SK-N-SH (cell line): ENCODE measurements around the gene SSRP1. TPM values are rescaled to one million over a fixed set of nuclear protein-coding genes. Genes with fewer than 3 reads are reported as not detected.

Source experiments
- CTCF ChIA-PET: fragments of 300-600, 350-600 bp; formaldehyde crosslinking; extraction: SDS; loops from one replicate; lab custom pipeline; 2021; lab: Yijun Ruan, JAX
- POLR2A ChIA-PET: fragments of 350-600 bp; sonication (Branson Sonifier 250); formaldehyde crosslinking; extraction: SDS; loops from one replicate; lab custom pipeline; 2020; ENCODE audit warnings: antibody characterized with exemption, inconsistent platforms; lab: Yijun Ruan, JAX
- DNase-seq: peaks from one replicate; pipeline ENCODE4 v3.0.0; 2012
- H2AFZ ChIP-seq: fragments of 200-600 bp; sonication (generic); 2 replicates; pipeline ENCODE4 v1.8.1; 2016; ENCODE audit warnings: antibody characterized with exemption, mild to moderate bottlenecking, low read depth
- H3F3A ChIP-seq: fragments of 200-600 bp; sonication (generic); replicated peaks from 2 replicates; pipeline ENCODE3; 2016; ENCODE audit warnings: antibody characterized with exemption, mild to moderate bottlenecking; ENCODE audit not compliant: insufficient read depth
- H3K27ac ChIP-seq, 2 experiments: fragments of 200-500 bp in 1 of 2; fragments of 200-600 bp in 1 of 2; sonication (Bioruptor generic) in 1 of 2; sonication (generic), shearing (Covaris generic) in 1 of 2; 2 replicates each; pipeline versions ENCODE4 v1.5.1 to v1.6.1; 2014 to 2016; ENCODE audit warnings: low read depth in 2 of 2, inconsistent platforms in 1 of 2, low read length in 1 of 2, mild to moderate bottlenecking in 1 of 2, mixed read lengths in 1 of 2
- H3K27me3 ChIP-seq: fragments of 200-600 bp; sonication (generic), shearing (Covaris generic); 2 replicates; pipeline ENCODE4 v1.6.1; 2016; ENCODE audit warnings: mixed run types; ENCODE audit not compliant: insufficient read depth
- H3K36me3 ChIP-seq, 2 experiments: fragments of 200-500 bp in 1 of 2; fragments of 200-600 bp in 1 of 2; sonication (Bioruptor generic) in 1 of 2; sonication (generic) in 1 of 2; replicated peaks in 1 of 2; 2 replicates each; pipeline versions ENCODE3 to v1.5.1; 2014 to 2016; ENCODE audit warnings: low read length in 1 of 2, mild to moderate bottlenecking in 1 of 2; ENCODE audit not compliant: insufficient read depth in 2 of 2, control insufficient read depth in 1 of 2
- H3K4me1 ChIP-seq, 2 experiments: fragments of 200-500 bp in 1 of 2; fragments of 200-600 bp in 1 of 2; sonication (Bioruptor generic) in 1 of 2; sonication (generic), shearing (Covaris generic) in 1 of 2; 2 replicates each; pipeline versions ENCODE4 v1.5.1 to v1.6.1; 2014 to 2016; ENCODE audit warnings: low read depth in 1 of 2, low read length in 1 of 2, mixed run types in 1 of 2; ENCODE audit not compliant: insufficient read depth in 2 of 2, control insufficient read depth in 1 of 2
- H3K4me2 ChIP-seq: fragments of 200-600 bp; sonication (generic), shearing (Covaris generic); 2 replicates; pipeline ENCODE4 v1.6.1; 2017; ENCODE audit warnings: mixed run types
- H3K4me3 ChIP-seq, 2 experiments: fragments of 200-500 bp in 1 of 2; fragments of 200-600 bp in 1 of 2; sonication (Bioruptor generic) in 1 of 2; sonication (generic), shearing (Covaris generic) in 1 of 2; 2 replicates each; pipeline versions ENCODE4 v1.5.1 to v1.8.1; 2014 to 2016; ENCODE audit warnings: low read depth in 2 of 2, inconsistent platforms in 1 of 2, low read length in 1 of 2, mild to moderate bottlenecking in 1 of 2, mixed read lengths in 1 of 2, moderate library complexity in 1 of 2
- H3K79me2 ChIP-seq: fragments of 200-600 bp; sonication (generic); 2 replicates; pipeline ENCODE4 v1.8.1; 2017; ENCODE audit warnings: mild to moderate bottlenecking; ENCODE audit not compliant: insufficient read depth
- H3K9ac ChIP-seq: fragments of 200-600 bp; sonication (generic); 2 replicates; pipeline ENCODE4 v1.6.1; 2017; ENCODE audit warnings: mixed run types
- H3K9me2 ChIP-seq: fragments of 200-600 bp; sonication (generic); 2 replicates; pipeline ENCODE4 v1.6.1; 2017; ENCODE audit warnings: mixed run types
- H3K9me3 ChIP-seq: fragments of 200-600 bp; sonication (generic); 2 replicates; pipeline ENCODE4 v1.6.1; 2017; ENCODE audit warnings: mixed run types, mild to moderate bottlenecking, moderate library complexity
- H4K20me1 ChIP-seq: fragments of 200-600 bp; sonication (generic); 2 replicates; pipeline ENCODE4 v1.6.1; 2017; ENCODE audit warnings: mild to moderate bottlenecking, mixed run types; ENCODE audit not compliant: insufficient read depth
- CHD2 ChIP-seq: fragments of 150-350 bp; IDR thresholded peaks from 2 replicates; pipeline ENCODE4 v1.6.1; 2018; ENCODE audit warnings: low read length; ENCODE audit not compliant: partially characterized antibody
- CTCF ChIP-seq: fragments of 200-600 bp; sonication (generic); IDR thresholded peaks from 2 replicates; pipeline ENCODE4 v1.6.1; 2017; ENCODE audit warnings: antibody characterized with exemption, mild to moderate bottlenecking, moderate library complexity
- IRF3 ChIP-seq: fragments of 150-350 bp; IDR thresholded peaks from 2 replicates; pipeline ENCODE4 v1.6.1; 2016; ENCODE audit warnings: mild to moderate bottlenecking, low read depth, low read length
- MXI1 ChIP-seq: IDR thresholded peaks from 2 replicates; pipeline ENCODE4 v1.6.1; 2012; ENCODE audit warnings: mild to moderate bottlenecking, low read depth, low read length, improper control_type of control experiment
- NFIC ChIP-seq: IDR thresholded peaks from 2 replicates; pipeline ENCODE4 v1.4.0; 2012; ENCODE audit warnings: borderline replicate concordance
- RAD21 ChIP-seq: IDR thresholded peaks from 2 replicates; pipeline ENCODE4 v1.6.1; 2012; ENCODE audit warnings: mild to moderate bottlenecking, low read length
- REST ChIP-seq: IDR thresholded peaks from 2 replicates; pipeline ENCODE4 v1.6.1; 2012; ENCODE audit warnings: mild to moderate bottlenecking, low read depth, low read length, moderate library complexity
- SMC3 ChIP-seq: IDR thresholded peaks from 2 replicates; pipeline ENCODE4 v1.6.1; 2012; ENCODE audit warnings: low read depth, low read length, improper control_type of control experiment
- TAF1 ChIP-seq: IDR thresholded peaks from 2 replicates; pipeline ENCODE4 v1.6.1; 2012; ENCODE audit warnings: low read depth, mild to moderate bottlenecking, low read length, moderate library complexity, borderline replicate concordance
- TCF12 ChIP-seq: IDR thresholded peaks from 2 replicates; pipeline ENCODE4 v1.4.0; 2012
- WGBS: methylation state at CpG from one replicate; pipeline ENCODE4 v1.1.6; 2017; ENCODE audit warnings: low lambda C conversion rate; 5-methylcytosine and 5-hydroxymethylcytosine counted together
- polyA plus RNA-seq, 3 experiments: library from polyadenylated mRNA; depleted of rRNA; stranded (reverse); fragments of >200 nt; gene quantifications; 2 replicates each; pipeline ENCODE4 v1.2.3, GENCODE V29; 2012

Gene SSRP1
- polyA plus RNA-seq, 1 of the 3 experiments (the other 2 are of a cell fraction), result 137 TPM

- CTCF ChIA-PET, result interaction anchor here (0.8 to 1.4 kb wide), 2 partner anchors 74 to 204 kb away, joined by 4 to 6 read pairs; no protein-coding TSS in a partner anchor
- no peak for DNase-seq
- Histone ChIP-seq H3K9me2 (no peaks in the 10 kb centered on the region), H3K27ac (peak overlapping the region; percentile 89 to 90), H3K9ac (peak overlapping the region; percentile 87), H2AFZ (no peak overlapping the region), H3K4me1 (peaks cover 42 to 43% of the 10 kb centered on the region in 2 experiments), H3K4me2 (peak overlapping the region; percentile 91), H3K36me3 (peaks cover 29 to 34% of the 10 kb centered on the region in 2 experiments), H3K27me3 (no peaks in the 10 kb centered on the region), H3K4me3 (peak overlapping the region; percentile 84 to 86), H3F3A (peaks cover 32% of the 10 kb centered on the region), H3K79me2 (peaks cover 52% of the 10 kb centered on the region), H4K20me1 (peaks cover 4% of the 10 kb centered on the region; the same call in 1 of the 2 replicates), H3K9me3 (no peaks in the 10 kb centered on the region)
- POLR2A ChIA-PET, result interaction anchor here (1.0 to 3.7 kb wide), 4 partner anchors 11 to 26 kb away, joined by 3 to 29 read pairs (median 5); partner anchors contain the start of gene SSRP1
- WGBS, result 75% methylated on average over 3 of the region's 3 CpGs
- TF ChIP-seq RAD21 (no peak), IRF3 (no peak), MXI1 (no peak), CHD2 (peak; percentile 26), CTCF (0 out of 2 replicates have a peak, but pooled peaks have one; percentile 19), TAF1 (no peak)
These were observed 12.4 kb downstream of the SSRP1 start for GRCh38 chr11:57323167-57323854.

GRCh38 chr11:57322256-57323166, 13.2 kb downstream of the SSRP1 start:
- Histone ChIP-seq H3K4me1 (peaks cover 42 to 47% of the 10 kb centered on the region in 2 experiments), H3K36me3 (peaks cover 27 to 28% of the 10 kb centered on the region in 2 experiments), H3K4me3 (peak overlapping the region; percentile 84 to 86), H3F3A (peaks cover 32% of the 10 kb centered on the region), H4K20me1 (peaks cover 11% of the 10 kb centered on the region), H3K9ac (peak overlapping the region; percentile 66), H2AFZ (peak overlapping the region; percentile 56; the same call in 1 of the 2 replicates), H3K4me2 (peak overlapping the region; percentile 91), H3K9me2 (no peaks in the 10 kb centered on the region), H3K9me3 (no peaks in the 10 kb centered on the region), H3K27me3 (no peaks in the 10 kb centered on the region), H3K27ac (peak overlapping the region; percentile 81 to 90), H3K79me2 (peaks cover 59% of the 10 kb centered on the region)
- POLR2A ChIA-PET, result no interaction called here
- WGBS, result 13% methylated on average over 13 of the region's 13 CpGs
- CTCF ChIA-PET, result interaction anchor here (1.4 to 1.5 kb wide), 2 partner anchors 9 to 28 kb away, joined by 3 to 4 read pairs; no protein-coding TSS in a partner anchor
- DNase-seq, result peak; percentile 85
- TF ChIP-seq TCF12, result peak; percentile 24
- TF ChIP-seq REST, result 0 out of 2 replicates have a peak, but pooled peaks have one; percentile 15
- TF ChIP-seq MXI1, result peak; percentile 60; the same call in 1 of the 2 replicates
- no peak for TF ChIP-seq SMC3
- peak; percentile 14; the same call in 1 of the 2 replicates for TF ChIP-seq NFIC
- TF ChIP-seq TAF1, result no peak
- TF ChIP-seq IRF3, result no peak
- 0 out of 2 replicates have a peak, but pooled peaks have one; percentile 9 for TF ChIP-seq CTCF
